ENCODE results near the gene MAN1C1.
"Not testable (repeated sequence)": the region's sequence is repeated elsewhere in the genome, so short reads cannot be mapped to it uniquely, and the experiment has no call there.

Gene MAN1C1

GRCh38 chr1:25634896-25635295 lies 18.3 kb downstream of the MAN1C1 start:
- DNase-seq (ENCODE audit: low spot score), result no peak

- not testable (repeated sequence) for DNase-seq (ENCODE audit: low spot score)
These were observed 19.6 kb downstream of the MAN1C1 start for GRCh38 chr1:25636141-25636540.

- no peak for DNase-seq (ENCODE audit: low spot score)
These were observed 24.2 kb downstream of the MAN1C1 start for GRCh38 chr1:25640646-25641328.

GRCh38 chr1:25641329-25641725 lies 24.7 kb downstream of the MAN1C1 start:
- DNase-seq (ENCODE audit: low spot score), result no peak

GRCh38 chr1:25641931-25642573 lies 25.5 kb downstream of the MAN1C1 start:
- no peak for DNase-seq (ENCODE audit: low spot score)

GRCh38 chr1:25642574-25643108 lies 26.1 kb downstream of the MAN1C1 start:
- no peak for DNase-seq (ENCODE audit: low spot score)

GRCh38 chr1:25643929-25644328 lies 27.3 kb downstream of the MAN1C1 start:
- no peak for DNase-seq (ENCODE audit: low spot score)

- no peak for DNase-seq (ENCODE audit: low spot score)
These were observed 28.4 kb downstream of the MAN1C1 start for GRCh38 chr1:25644962-25645361.

- DNase-seq (ENCODE audit: low spot score), result no peak
These were observed 29.2 kb downstream of the MAN1C1 start for GRCh38 chr1:25645637-25646400.

GRCh38 chr1:25647106-25647505 lies 30.5 kb downstream of the MAN1C1 start:
- no peak for DNase-seq (ENCODE audit: low spot score)

- no peak for DNase-seq (ENCODE audit: low spot score)
These were observed 31.3 kb downstream of the MAN1C1 start for GRCh38 chr1:25647863-25648262.

- DNase-seq (ENCODE audit: low spot score), result peak; percentile 72
These were observed 32.3 kb downstream of the MAN1C1 start for GRCh38 chr1:25648681-25649440.

GRCh38 chr1:25649505-25650288 lies 33.1 kb downstream of the MAN1C1 start:
- no peak for DNase-seq (ENCODE audit: low spot score)

GRCh38 chr1:25650289-25650576 lies 33.6 kb downstream of the MAN1C1 start:
- DNase-seq (ENCODE audit: low spot score), result no peak

- DNase-seq (ENCODE audit: low spot score), result no peak
These were observed 34.5 kb downstream of the MAN1C1 start for GRCh38 chr1:25651036-25651640.

GRCh38 chr1:25651824-25652741 lies 35.5 kb downstream of the MAN1C1 start:
- peak; percentile 65 for DNase-seq (ENCODE audit: low spot score)

GRCh38 chr1:25653558-25653957 lies 37.0 kb downstream of the MAN1C1 start:
- DNase-seq (ENCODE audit: low spot score), result no peak

GRCh38 chr1:25654109-25654660 lies 37.6 kb downstream of the MAN1C1 start:
- no peak for DNase-seq (ENCODE audit: low spot score)

- no peak for DNase-seq (ENCODE audit: low spot score)
These were observed 40.7 kb downstream of the MAN1C1 start for GRCh38 chr1:25657121-25657882.
